Hepatocyte (in vitro differentiated cells): ENCODE results near the gene CTNND2. TPM values are rescaled to one million over a fixed set of nuclear protein-coding genes. Genes with fewer than 3 reads are reported as not detected.

ENCODE experiments used
- DNase-seq: peaks from one replicate; pipeline ENCODE4 v3.0.0-alpha.2; 2016; ENCODE audit warnings: low spot score
- H2AFZ ChIP-seq: fragments of 200-600 bp; sonication (generic); 2 replicates; pipeline ENCODE4 v1.6.0; 2016; ENCODE audit warnings: antibody characterized with exemption, mild to moderate bottlenecking
- H3K27ac ChIP-seq: fragments of 200-600 bp; sonication (generic); 2 replicates; pipeline ENCODE4 v1.5.1; 2016; ENCODE audit warnings: mild to moderate bottlenecking
- H3K27me3 ChIP-seq: fragments of 200-600 bp; sonication (generic); 2 replicates; pipeline ENCODE4 v1.6.1; 2016
- H3K36me3 ChIP-seq: fragments of 200-600 bp; sonication (generic); replicated peaks from 2 replicates; pipeline ENCODE4 v1.5.1; 2016; ENCODE audit warnings: low read depth; ENCODE audit not compliant: insufficient read depth
- H3K4me1 ChIP-seq: fragments of 200-600 bp; sonication (generic); 2 replicates; pipeline ENCODE4 v1.5.1; 2016; ENCODE audit warnings: mild to moderate bottlenecking, moderate library complexity; ENCODE audit not compliant: insufficient read depth
- H3K4me2 ChIP-seq: fragments of 200-600 bp; sonication (generic); 2 replicates; pipeline ENCODE4 v1.6.0; 2016
- H3K4me3 ChIP-seq: fragments of 200-600 bp; sonication (generic); 2 replicates; pipeline ENCODE4 v1.5.1; 2016; ENCODE audit warnings: mild to moderate bottlenecking
- H3K79me2 ChIP-seq: fragments of 200-600 bp; sonication (generic); 2 replicates; pipeline ENCODE4 v1.6.0; 2017; ENCODE audit warnings: mild to moderate bottlenecking
- H3K9me2 ChIP-seq: fragments of 200-600 bp; sonication (generic); replicated peaks from 2 replicates; pipeline ENCODE4 v1.6.0; 2017; ENCODE audit warnings: mild to moderate bottlenecking; ENCODE audit not compliant: insufficient read depth
- H3K9me3 ChIP-seq: fragments of 200-600 bp; sonication (generic); 2 replicates; pipeline ENCODE4 v1.5.1; 2016; ENCODE audit warnings: low read depth, mild to moderate bottlenecking
- H4K20me1 ChIP-seq: fragments of 200-600 bp; sonication (generic); 2 replicates; pipeline ENCODE4 v1.6.0; 2016; ENCODE audit warnings: mild to moderate bottlenecking; ENCODE audit not compliant: insufficient read depth, poor library complexity, severe bottlenecking
- EZH2 ChIP-seq: fragments of 200-600 bp; sonication (generic); IDR thresholded peaks from 2 replicates; pipeline ENCODE4 v1.6.1; 2016; ENCODE audit warnings: antibody characterized with exemption, mild to moderate bottlenecking, borderline replicate concordance
- EZH2phosphoT487 ChIP-seq: fragments of 200-600 bp; sonication (generic); IDR thresholded peaks from one replicate; pipeline ENCODE4 v1.6.1; 2018; ENCODE audit warnings: antibody characterized with exemption, mild to moderate bottlenecking, low read depth, moderate library complexity; ENCODE audit not compliant: unreplicated experiment, severe bottlenecking
- WGBS: methylation state at CpG from one replicate; pipeline ENCODE4 v1.1.6; 2016; ENCODE audit warnings: low lambda C conversion rate; ENCODE audit errors: missing lambda C conversion rate; 5-methylcytosine and 5-hydroxymethylcytosine counted together
- polyA plus RNA-seq: library from polyadenylated mRNA; unstranded; fragments of >200 nt; fragmentation: Nextera tagmentation; extraction: Ambion mirVana; gene quantifications from 2 replicates; pipeline ENCODE4 v1.2.1, GENCODE V29; 2016
- total RNA-seq: library from RNA; depleted of rRNA; stranded (reverse); fragments of >200 nt; gene quantifications from 2 replicates; pipeline ENCODE4 v1.2.3, GENCODE V29; 2014
- TF ChIP-seq, protein P1 (sequence below): fragments of 200-600 bp; sonication (generic); IDR thresholded peaks from 2 replicates; pipeline ENCODE4 v1.5.1; 2016; ENCODE audit warnings: antibody characterized with exemption, mild to moderate bottlenecking; ENCODE audit not compliant: poor library complexity

The CTNND2 gene
- total and polyA plus RNA-seq, 2 experiments from 2014 or later: 27.5 to 30.3 TPM

DNA sequence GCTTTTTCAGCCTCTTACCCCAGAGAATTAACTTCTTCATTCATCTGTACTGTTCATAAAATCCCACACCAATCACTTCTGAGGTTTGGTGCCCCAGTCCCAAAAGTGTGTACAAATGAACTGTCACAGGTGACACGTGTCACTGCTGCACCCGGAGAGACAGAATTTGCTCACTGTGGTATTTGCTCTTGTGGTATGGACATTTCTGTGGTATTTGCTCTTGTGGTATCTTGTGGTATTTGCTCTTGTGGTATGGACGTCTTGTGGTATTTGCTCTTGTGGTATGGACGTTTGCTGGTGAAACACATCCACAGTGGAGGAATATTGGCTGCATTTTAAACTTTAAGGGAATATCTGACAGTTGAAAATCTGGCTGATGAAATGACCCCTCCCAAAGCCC is 928.3 kb downstream of the CTNND2 start:
- no peak overlapping the region for H2AFZ ChIP-seq
- H3K4me1 ChIP-seq: no peaks in the 10 kb centered on the region
- no peak overlapping the region for H3K4me3 ChIP-seq
- H3K27me3 ChIP-seq: no peaks in the 10 kb centered on the region
- TF ChIP-seq, protein P1, sequence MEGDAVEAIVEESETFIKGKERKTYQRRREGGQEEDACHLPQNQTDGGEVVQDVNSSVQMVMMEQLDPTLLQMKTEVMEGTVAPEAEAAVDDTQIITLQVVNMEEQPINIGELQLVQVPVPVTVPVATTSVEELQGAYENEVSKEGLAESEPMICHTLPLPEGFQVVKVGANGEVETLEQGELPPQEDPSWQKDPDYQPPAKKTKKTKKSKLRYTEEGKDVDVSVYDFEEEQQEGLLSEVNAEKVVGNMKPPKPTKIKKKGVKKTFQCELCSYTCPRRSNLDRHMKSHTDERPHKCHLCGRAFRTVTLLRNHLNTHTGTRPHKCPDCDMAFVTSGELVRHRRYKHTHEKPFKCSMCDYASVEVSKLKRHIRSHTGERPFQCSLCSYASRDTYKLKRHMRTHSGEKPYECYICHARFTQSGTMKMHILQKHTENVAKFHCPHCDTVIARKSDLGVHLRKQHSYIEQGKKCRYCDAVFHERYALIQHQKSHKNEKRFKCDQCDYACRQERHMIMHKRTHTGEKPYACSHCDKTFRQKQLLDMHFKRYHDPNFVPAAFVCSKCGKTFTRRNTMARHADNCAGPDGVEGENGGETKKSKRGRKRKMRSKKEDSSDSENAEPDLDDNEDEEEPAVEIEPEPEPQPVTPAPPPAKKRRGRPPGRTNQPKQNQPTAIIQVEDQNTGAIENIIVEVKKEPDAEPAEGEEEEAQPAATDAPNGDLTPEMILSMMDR: no peak
- TF ChIP-seq EZH2 (no peak), EZH2phosphoT487 (no peak)
- no peak for DNase-seq
- H3K4me2 ChIP-seq: no peak overlapping the region
- 81% methylated on average over 4 of the region's 4 CpGs for WGBS
- H3K79me2 ChIP-seq: no peaks in the 10 kb centered on the region
- no peaks in the 10 kb centered on the region for H4K20me1 ChIP-seq
- no peaks in the 10 kb centered on the region for H3K36me3 ChIP-seq
- H3K9me2 ChIP-seq: no peaks in the 10 kb centered on the region
- no peak overlapping the region for H3K27ac ChIP-seq
- no peaks in the 10 kb centered on the region for H3K9me3 ChIP-seq

DNA sequence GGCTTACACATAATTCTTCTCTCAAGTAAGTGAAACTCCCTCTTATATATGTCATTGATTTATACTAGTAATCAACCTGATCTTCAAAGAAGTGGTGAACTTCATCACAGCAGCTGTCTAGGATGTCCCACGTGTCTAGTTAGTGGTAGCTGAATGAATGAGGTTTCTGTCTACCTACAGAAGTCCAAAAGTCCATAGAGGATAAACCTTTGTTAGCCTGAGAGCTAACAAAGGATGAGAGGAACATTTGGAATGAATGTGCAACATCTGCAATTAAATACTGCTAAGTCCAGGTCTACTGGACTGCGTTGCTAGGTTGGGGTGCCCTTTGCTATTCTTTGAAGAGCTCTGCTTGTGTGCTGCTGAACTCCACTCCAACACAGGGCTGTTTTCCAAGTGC is 929.4 kb downstream of the CTNND2 start:
- H3K4me3 ChIP-seq: no peak overlapping the region
- no peak overlapping the region for H3K27ac ChIP-seq
- H2AFZ ChIP-seq: no peak overlapping the region
- H3K4me2 ChIP-seq: no peak overlapping the region
- no peaks in the 10 kb centered on the region for H3K79me2 ChIP-seq
- H3K27me3 ChIP-seq: no peaks in the 10 kb centered on the region
- no peaks in the 10 kb centered on the region for H3K9me2 ChIP-seq
- no peaks in the 10 kb centered on the region for H4K20me1 ChIP-seq
- H3K36me3 ChIP-seq: no peaks in the 10 kb centered on the region
- no peaks in the 10 kb centered on the region for H3K4me1 ChIP-seq
- DNase-seq: no peak
- TF ChIP-seq EZH2phosphoT487: no peak
- TF ChIP-seq EZH2: no peak
- TF ChIP-seq, protein P1: no peak
- H3K9me3 ChIP-seq: no peaks in the 10 kb centered on the region
- whole genome bisulfite sequencing: 82% methylated on average over 2 of the region's 2 CpGs

DNA sequence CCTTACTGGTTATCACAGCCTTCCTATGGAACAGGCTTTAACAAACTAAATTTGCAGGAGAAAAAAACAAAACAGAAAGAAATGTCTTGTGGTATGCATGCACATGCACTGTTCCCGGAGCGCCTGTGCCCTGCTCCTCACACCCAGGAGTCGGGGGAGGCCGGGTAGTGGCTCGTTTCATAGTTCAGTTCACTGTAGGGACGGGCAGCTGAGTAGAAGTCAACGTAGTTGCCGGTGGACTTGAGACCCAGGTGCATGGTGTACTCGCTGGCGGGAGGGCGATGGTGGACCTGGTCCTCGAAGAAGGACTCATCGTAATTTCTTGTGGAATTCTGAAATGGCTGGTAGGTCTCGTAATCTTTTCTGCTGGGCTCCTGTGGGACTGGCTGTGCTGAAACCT is 930.9 kb downstream of the CTNND2 start:
- Histone ChIP-seq H3K79me2 (no peaks in the 10 kb centered on the region), H3K9me2 (no peaks in the 10 kb centered on the region), H3K27me3 (no peaks in the 10 kb centered on the region), H4K20me1 (no peaks in the 10 kb centered on the region), H3K4me1 (no peaks in the 10 kb centered on the region), H3K4me2 (no peak overlapping the region), H3K4me3 (no peak overlapping the region), H2AFZ (no peak overlapping the region), H3K36me3 (no peaks in the 10 kb centered on the region), H3K27ac (no peak overlapping the region), H3K9me3 (no peaks in the 10 kb centered on the region)
- TF ChIP-seq EZH2 (no peak), EZH2phosphoT487 (no peak)
- TF ChIP-seq, protein P1: no peak
- 97% methylated on average over 14 of the region's 14 CpGs for WGBS
- no peak for DNase-seq

DNA sequence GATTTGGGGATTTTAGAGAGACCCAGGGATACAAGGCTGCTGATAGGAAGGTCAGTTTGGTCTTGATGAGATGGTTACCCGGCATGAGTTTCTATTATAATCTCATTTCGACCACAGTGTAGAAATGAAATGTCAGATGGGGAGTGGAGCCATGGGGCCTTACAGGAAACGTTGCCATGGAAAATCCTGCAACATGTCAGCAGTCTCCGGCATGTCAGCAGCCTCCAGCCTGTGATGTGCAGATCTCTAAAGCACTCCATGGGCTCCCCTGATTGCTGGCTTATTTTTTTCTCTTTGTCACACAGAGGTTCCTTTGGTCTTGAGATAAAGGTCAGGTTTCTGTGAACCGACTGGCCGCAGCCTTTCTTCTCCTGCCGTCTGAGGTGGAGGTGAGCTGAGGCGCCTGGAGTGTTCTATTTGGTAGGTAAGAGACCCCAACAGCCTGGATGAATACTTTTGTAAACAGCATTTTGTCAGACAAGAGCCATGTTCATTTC is 934.5 kb downstream of the CTNND2 start:
- no peaks in the 10 kb centered on the region for H3K36me3 ChIP-seq
- DNase-seq: no peak
- no peak overlapping the region for H3K4me3 ChIP-seq
- H2AFZ ChIP-seq: no peak overlapping the region
- no peak overlapping the region for H3K4me2 ChIP-seq
- no peaks in the 10 kb centered on the region for H3K27me3 ChIP-seq
- no peaks in the 10 kb centered on the region for H4K20me1 ChIP-seq
- WGBS: 69% methylated on average over 8 of the region's 8 CpGs
- H3K27ac ChIP-seq: no peak overlapping the region
- H3K79me2 ChIP-seq: no peaks in the 10 kb centered on the region
- no peaks in the 10 kb centered on the region for H3K4me1 ChIP-seq
- TF ChIP-seq, protein P1: no peak
- TF ChIP-seq EZH2 (no peak), EZH2phosphoT487 (no peak)
- no peaks in the 10 kb centered on the region for H3K9me2 ChIP-seq
- H3K9me3 ChIP-seq: no peaks in the 10 kb centered on the region
